Esophagus squamous epithelium (tissue), 4 donors: Measurements from ENCODE around the gene MEGF6.

Experiments
- CTCF ChIP-seq, 6 experiments: fragments of 450-650 bp in 4 of 6; fragments of 200-600 bp in 2 of 6; sonication (generic) in 2 of 6; IDR thresholded peaks; one replicate each; pipeline ENCODE4 v1.5.1; 2016 to 2019; ENCODE audit warnings: antibody characterized with exemption in 6 of 6, mild to moderate bottlenecking in 4 of 6, moderate library complexity in 4 of 6
- POLR2A ChIP-seq, 4 donors: fragments of 450-650 bp; IDR thresholded peaks; one replicate each; pipeline ENCODE4 v1.6.1; 2017; ENCODE audit warnings: antibody characterized with exemption in 4 of 4, mild to moderate bottlenecking in 4 of 4, moderate library complexity in 3 of 4

- TF ChIP-seq POLR2A (IDR thresholded peaks at IDR 0.05) (no peak), CTCF (IDR thresholded peaks at IDR 0.05) (no peak)
Observed at GRCh38 chr1:3529099-3529729, 82.1 kb downstream of the MEGF6 start.
